CD4-positive, alpha-beta T cell treated with Interleukin-21 for 1 hour (primary cell): ENCODE results near the gene KDM2B.

Experiments
- DNase-seq: peaks from one replicate; pipeline ENCODE4 v3.0.0-alpha.2; 2020

KDM2B gene

DNA sequence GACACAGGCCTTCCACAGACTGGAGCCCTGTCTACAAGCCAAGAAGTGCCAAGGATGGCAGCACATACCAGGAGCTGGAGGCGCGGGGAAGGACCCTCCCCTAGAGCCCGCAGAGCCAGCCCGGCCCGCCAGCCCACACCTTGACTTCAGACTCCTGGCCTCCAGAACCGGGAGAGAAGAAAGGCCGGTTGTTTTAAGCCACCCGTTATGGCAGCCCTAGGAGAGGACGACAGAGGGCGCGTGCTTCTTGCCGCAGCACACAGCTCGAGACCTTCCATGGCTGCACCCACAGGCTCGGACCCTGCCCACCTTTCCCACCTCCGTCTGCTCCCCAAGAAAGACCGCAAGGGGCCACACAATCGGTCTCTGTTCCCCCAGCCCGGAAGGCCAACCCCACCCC, 127.2 kb downstream of the KDM2B start:
- DNase-seq: no peak

DNA sequence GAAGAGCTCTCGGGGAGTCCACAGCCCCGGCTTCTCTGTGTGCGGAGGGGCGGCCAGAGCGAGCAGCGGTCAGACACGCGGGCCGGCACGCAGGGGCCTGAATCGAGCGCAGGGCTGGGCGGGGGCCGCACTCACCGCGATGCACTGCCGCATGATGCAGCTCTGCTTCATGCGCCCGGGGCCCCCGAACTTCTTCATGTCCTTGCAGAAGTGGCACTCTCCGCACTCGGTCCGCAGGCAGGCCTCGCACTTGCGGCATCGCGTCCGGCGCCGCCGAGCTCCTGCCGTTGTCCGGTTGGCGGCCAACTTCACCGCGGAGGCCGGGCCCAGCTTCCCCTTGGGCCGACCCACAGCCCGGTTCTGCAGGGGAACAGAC, 127.8 kb downstream of the KDM2B start:
- DNase-seq: no peak

DNA sequence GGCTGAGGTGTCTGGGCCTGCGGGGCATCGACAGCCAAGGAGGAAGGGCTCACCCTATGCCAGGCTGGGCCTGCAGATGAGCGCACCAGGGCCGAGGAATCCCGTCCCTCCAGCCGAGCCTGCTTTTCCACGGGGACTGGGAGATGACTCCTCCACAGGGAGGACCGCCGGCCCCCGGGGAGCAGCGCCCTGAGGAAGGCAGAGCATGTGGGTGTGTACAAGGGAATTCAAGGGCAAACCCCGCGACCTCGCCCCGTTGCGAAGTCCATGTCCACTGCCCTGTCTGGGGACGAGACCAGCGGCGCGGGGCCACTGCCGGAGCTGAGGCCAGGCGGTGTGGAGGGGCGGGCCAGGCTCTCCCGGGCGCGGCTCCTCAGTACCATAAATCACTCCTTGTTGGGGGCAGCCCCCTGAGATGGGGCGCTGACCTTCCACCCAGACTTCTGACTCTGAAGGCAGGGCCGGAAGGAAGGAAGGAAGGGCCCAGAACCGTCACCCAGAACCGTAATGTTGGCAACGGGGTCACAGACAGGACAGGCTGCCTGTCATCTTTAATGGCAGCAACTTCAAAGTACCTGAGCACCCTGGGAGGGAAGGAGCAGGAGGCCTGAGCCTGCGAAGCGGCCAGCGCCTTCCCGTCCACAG, 128.4 kb downstream of the KDM2B start:
- DNase-seq: no peak

DNA sequence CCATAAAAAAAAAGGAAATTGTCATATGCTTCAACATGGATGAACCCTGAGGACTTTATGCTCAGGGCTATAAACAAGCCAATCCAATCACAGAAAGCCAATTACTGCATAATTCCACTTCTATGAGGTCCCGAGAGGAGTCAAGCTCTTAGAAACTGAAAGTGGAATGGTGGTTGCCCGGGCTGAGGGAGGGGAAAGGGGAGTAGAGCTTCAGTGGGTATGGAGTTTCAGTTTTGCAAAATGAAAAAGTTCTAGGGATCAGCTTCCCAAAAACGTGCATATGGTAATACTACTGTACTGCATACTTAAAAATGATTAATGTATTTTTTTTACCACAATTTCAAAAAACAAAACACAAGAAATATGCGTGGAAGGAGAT, 128.9 kb downstream of the KDM2B start:
- DNase-seq: no peak

DNA sequence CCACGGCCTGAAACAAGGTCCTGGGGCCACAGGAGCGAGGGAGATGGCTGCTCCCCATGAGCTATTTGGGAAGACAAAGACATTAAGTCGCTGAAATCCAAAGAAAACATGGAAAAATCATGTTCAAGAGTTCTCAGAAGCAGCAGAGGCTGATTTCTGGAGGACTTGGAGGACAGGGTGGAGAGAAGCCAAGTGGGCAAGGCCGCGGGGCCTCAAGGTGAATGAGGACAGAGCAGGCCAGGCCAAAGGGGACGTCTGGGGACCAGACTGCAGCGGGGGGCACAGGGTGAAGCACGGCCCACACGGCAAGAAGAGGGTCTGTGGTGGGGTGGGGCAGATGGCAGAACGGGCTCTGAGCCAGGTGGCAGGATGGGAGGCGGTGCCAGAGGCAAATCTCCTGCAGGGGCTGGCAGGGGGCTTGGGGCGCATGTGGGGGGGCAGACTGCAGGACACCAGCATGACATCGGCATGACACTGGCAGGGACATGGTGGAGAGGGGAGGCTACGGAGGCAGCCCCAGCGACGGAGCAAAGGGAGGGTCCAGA, 132.0 kb downstream of the KDM2B start:
- no peak for DNase-seq

DNA sequence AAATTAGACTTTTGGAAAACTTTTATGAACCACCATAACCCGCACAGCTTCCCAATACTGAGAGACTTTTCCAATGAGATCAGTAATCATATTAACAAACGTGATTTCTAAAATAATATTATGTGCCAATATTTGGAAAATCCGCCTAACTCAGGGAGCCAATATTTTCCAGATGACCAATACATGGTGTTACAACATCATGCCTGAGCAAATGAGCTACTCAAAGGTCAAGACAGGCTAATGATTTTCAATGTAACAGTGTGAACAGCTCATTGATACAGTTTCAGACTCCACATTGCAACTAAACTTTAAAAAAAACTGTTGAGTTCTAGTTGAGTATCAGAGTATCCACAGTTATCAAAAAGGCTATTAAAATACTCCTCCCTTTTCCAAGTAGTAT, 134.1 kb downstream of the KDM2B start:
- no peak for DNase-seq

DNA sequence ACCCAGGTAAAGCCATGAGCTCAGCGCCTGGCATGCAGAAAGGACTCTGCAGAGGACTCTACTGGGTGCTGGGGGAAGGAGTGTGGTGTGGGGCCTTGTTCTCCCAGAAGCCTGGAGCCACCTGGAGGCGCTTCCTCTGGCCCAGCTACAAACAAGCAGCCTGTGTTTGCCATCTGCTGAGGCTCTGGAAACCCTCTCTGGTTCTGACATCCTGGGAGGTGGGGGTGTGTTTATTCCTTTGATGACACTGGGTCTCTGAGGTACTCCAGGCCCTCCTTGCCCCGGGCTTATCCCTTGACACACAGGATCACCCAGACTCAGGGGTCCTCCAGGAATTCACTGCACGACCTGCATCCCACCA, 136.0 kb downstream of the KDM2B start:
- DNase-seq: no peak

DNA sequence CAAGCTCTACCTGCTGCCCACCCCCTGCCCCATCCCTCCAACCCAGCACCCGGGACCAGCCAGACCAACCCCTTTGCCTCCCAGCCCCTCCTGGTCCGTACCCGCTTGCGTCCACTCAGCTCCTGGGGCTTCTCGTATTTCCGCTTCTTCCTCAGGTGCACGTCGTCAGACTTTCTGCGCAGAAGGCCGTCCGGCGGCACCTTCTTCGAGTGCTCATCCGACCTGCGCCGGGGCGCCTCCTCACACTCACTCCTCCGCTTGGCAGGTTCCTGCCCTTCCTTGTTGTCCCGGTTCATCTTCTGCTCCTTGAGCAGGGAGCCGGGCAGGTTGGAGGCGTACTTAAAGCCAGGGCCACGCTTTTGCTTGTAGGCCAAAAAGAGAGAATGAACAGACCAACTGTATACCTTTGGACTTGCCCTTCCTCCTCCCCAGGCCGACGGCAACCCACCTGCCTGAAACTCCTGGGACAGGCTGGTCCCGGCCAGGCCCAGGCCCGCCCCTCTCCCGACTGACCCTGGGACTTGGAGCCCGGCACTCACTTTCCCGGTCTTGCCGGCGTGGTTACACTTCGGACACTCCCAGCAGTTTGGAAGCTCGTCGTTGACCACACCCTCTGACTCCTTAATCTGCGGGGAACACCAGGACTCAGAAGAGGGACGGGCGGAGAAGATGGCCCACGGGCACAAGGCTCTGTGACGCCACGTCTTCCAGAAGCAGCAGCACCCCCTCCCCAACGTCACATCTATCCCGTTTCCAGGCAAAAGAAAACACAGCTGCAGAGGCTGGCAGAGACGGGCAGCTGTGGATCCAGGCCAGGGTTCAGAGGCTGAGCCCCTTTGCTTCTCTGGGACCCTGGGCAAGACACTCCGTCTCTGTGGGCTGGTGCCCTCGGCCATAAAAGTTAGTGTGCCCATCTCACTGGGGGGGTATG, 136.6 kb downstream of the KDM2B start:
- no peak for DNase-seq

DNA sequence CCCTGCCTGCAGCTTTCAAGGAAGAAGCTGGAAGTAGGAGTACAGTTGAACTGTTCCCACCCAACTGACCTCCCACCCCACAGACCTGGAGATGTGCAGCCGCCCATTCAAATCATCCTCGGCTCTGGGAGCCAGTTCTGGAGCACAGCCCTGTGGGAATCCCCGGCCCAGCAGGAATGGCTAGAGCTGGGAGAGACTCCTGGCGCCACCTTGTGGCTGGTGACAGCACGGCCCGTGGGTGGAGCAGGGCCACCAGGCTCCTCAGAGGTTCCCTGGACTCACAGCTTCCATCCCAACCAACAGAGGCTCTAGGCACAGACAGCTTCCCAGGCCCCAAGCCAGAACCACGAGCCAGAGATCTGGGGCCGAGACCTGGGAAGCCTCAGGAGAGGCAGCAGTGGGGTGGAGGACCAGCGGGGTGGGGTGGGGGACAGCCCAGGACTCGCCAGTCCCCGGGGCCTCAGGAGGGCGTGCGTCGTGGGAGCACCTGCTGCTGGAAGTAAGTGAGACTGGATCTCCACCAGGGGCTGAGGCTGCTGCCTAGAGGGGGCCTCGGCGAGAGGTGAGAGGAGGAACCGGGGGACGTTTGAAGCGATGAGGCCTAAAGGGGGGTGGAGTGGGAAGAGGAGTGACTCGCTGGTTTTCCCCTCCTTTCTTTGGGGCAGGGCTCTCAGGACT, 137.5 kb downstream of the KDM2B start:
- peak; percentile 63 for DNase-seq

DNA sequence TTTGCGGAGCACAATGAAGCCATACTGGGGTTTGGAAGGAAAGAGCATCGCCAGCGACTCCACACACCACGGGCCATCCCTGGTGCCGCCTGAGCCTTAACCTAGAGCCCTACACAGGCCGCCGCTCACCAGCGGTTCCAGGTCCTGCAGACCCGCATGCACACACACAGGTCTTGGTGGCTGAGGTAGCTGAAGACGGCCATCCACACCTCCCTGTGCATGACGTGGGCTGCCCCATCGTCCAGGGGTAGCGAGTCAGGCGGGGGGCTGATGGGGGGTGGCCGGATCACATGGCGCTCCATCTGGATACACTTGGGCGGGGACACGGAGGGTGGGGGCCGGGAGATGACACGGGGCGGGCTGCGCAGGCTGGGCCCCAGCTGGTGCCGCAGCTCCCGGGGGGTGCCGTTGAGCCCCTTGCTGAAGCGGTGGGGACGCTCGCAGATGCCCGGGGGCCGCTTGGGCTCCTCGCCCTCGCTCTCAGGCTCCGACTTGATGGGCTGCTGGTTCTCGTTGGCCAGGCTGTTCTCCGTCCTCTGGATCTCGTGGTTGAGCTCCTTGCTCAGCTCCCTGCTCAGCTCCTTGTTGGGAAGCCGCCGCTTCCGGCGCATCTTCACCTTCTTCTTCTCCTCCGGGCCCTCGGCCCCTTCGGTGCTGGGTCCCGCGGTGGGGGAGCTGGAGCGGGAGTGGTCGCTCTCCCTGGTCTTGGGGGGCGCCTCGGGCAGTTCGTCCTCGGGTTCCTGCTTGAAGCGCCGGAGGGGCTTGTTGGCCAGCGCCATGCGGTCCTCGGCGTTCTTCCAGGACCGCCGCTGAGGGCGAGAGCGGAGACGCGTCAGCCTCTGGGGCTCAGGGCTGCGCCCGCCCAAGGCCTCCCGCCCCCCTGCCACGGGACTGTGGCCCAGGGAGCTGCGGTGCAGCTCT, 138.5 kb downstream of the KDM2B start:
- DNase-seq: no peak

DNA sequence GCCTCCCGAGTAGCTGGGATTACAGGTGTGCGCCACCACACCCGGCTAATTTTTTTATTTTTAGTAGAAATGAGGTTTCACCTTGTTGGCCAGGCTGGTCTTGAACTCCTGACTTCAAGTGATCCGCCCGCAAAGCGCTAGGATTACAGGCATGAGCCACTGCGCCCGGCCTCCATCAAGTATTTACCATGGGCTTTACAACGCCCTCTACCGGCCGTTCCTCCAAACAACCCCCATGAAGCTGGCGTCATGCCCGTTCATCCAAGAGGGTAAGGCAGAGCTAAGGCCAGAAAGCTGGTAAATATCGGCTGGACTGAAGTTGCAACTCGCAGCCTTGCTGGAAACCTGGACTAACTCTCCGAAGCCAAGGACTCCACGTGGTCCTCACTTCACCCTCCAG, 139.3 kb downstream of the KDM2B start:
- DNase-seq: no peak

DNA sequence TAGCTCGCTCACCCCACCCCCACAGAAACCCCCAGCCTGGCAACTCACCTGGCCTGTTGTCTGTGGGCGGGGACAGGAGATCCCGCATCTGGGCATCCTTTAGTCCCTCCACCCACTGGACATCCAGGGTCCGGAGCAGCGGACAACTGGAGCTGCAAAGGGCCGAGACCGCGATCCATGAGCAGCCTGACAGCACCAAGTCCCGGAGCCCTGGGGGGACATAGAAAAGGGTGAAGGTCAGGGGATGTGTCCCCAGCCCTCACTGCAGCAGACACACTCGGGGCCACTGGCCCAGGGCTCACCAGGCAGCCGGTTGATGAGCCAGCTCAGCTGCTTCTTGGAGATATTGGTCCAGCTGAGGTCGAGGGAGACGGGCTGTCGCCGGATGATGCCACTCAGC, 140.1 kb downstream of the KDM2B start:
- DNase-seq: no peak

DNA sequence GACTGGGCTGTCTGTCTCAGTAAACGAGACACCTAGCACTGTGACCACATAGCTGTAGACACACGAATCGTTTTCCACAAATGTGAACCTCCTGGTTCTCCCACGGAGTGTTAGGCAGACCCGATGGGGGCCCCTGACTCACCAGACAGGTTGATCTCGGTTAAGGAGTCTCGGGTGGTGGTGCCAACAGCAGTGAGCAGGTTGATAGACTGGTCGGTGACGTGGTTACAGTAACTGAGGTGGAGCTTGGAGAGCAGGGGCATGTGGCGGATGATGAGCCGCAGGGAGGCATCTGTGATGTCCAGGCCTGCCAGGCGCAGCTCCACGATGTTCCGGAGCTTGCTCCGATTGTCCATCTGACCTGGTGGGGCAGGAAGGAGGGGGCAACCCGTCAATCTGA, 141.1 kb downstream of the KDM2B start:
- DNase-seq: no peak

DNA sequence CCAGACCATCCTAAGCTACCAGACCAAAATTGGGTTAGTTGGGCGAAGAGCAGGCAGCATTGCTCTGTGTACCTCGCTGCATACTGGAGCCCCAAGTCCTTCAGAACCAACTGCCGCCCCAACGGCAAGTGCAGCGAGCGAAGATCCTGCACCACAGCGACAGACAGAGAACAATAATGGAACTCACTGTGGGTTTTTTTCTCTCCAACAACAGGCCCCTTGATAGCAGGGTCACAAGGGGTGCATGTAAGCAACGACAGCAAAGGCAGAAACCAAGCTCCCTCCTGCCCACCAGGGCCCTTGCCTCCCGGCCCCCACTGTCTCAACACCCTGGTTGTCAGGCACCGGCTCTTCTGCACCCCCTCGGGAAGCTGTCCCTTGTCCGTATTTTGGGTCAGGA, 141.9 kb downstream of the KDM2B start:
- no peak for DNase-seq

DNA sequence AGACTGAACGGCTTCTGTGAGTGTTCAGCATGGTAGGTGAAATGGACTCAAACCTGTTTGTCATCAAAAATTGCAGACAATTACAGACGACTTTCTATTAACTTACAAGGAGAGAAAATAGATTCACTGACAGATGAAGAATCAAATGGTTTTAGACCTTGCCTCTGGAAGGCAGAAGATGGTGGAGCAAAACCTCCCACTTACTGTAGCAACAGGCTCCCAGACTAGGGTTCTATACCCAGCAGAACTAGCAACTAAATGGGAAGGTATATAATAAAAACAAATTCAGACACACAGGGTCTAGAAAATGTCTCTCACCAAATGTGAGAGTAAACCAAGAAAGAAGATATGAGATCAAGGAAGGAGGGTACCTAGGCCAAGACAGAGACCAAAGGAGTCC, 144.1 kb downstream of the KDM2B start:
- no peak for DNase-seq

DNA sequence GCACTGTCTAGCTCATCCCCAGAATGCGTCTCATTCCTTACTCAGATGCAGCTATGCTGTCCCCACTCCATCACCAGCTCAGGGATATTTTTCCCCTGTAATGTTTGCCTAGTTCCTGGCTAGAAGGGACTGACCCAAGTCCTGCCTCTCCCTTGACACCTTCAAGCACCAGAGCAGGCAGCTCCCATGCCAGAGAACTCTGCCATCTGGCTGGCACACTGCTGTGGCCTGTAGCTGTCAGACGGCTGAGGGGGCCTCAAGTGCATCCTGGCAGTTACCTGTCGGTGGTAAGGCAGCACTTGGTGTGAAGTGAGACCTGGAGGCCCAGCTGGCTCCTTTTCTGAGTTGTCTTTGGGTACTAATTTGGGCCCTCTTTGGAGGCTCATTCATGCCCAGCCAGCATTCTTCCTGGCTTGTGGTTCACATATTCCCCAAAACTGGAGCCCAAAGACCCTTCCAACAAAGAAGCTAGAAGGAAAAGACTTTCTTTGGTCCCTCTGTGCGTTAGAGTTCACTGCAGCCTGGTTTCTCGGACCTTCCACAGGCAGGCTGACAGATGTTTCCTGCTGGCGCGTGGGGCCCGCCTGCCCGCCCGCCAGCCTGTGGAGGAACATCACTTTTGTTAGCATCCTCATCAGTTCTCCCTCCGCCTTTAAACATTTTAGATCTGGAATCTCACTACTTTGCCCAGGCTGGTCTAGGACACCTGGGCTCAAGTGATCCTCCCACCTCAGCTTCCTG, 147.9 kb downstream of the KDM2B start:
- no peak for DNase-seq

DNA sequence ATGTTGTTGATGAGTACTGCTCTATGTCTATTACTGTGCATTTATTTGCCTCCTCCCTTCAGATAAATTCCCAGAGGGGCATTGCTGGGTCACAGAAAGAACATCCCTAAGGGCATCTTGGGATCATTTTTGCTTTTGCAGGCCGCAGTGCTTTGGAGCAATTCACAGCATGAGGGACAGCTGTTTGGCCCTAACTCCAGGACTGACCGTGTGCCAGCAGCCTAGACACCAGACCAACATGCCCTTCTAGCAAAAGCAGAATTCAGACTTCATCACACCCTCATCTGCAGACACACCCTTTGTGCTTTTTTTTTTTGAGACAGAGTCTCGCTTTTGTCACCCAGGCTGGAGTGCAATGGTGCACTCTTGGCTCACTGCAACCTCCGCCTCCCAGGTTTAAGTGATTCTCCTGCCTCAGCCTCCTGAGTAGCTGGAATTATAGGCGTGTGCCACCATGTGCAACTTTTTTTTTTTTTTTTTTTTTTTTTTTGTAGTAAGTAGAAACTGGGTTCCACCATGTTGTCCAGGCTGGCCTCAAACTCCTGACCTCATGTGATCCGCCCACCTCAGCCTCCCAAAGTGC, 149.9 kb downstream of the KDM2B start:
- no peak for DNase-seq

DNA sequence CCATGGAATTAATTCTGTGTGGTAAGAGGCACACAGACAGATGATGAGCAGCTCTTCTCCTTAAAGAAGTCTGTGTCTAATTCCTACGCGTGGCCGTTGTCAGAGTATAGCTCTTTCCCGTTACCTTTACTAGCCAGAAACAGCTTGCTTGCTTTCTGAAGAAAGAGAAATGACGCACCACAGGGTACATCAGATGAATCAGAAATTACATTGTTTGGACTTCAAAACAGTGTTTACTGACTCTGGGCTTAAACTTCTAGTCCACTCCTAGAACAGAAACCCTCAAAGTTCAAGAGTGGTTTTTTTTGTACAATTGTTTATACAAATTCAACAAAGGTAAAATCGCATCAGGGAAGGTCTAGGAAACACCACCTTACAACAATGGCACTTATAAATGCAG, 151.9 kb downstream of the KDM2B start:
- no peak for DNase-seq

DNA sequence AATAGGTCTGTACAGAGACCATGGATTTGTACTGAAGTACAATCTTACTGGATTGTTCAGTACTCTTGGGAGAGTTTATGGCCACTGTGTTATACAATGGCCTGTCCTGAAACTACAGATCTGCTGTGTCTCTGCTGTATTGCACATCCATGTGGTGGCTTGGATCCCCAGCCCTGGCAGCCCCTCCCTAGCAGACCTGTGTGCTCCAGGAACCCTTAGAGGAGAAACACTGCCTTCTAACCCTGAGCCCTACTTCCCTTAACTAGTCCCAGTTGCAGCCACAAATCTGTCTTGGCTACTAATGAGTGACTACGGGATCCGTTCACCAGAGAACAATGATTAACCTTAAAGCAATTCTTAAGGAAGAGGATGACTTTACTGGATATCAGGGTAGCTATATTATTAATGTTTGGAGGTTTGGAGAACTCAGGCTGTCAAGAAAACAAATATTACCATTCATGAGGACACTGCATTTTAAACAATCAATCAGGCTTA, 153.2 kb downstream of the KDM2B start:
- no peak for DNase-seq

DNA sequence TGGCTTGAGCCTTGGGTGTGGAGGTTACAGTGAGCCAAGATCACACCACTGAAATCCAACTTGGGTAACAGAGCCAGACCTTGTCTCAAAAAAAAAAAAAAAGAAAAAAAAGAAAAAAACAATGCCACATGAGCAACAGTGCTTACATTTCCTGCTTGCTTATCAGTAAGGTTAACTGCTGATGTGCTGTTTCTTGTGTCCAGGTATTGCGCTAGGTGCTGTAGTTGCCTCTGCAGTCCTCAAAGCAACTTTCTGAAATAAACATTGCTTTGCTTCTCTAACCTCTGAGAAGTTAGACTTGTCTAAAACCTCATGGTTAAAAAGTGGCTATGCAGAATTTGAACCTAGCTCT, 156.2 kb downstream of the KDM2B start:
- DNase-seq: no peak
